ENCODE data around the gene CACNB3. TPM values are rescaled to one million over a fixed set of nuclear protein-coding genes. Genes with fewer than 3 reads are reported as not detected.
A peak's percentile ranks its signal among the peaks of the same experiment; 100 is the strongest.
"Not testable (repeated sequence)": the region's sequence is repeated elsewhere in the genome, so short reads cannot be mapped to it uniquely, and the experiment has no call there.

Gene CACNB3
- total RNA-seq, 1 donor from 2014 or later = 41.6 TPM

GRCh38 chr12:48851883-48852733 is 33.8 kb downstream of the CACNB3 start, which contains the start of gene DDX23:
Gene DDX23, minus strand, starts transcription at chr12:48852163. Its CDS starts 6,381 bp downstream, at chr12:48845782.
- peak; percentile 90 to 95 for DNase-seq (ENCODE audit: low spot score in 2 of 2)
- FAIRE-seq = no peak

- DNase-seq (ENCODE audit: low spot score in 2 of 2) = peak; percentile 71 to 74
- FAIRE-seq = no peak
These were observed 34.7 kb downstream of the CACNB3 start for GRCh38 chr12:48852734-48853688.

GRCh38 chr12:48854488-48854887 is 36.2 kb downstream of the CACNB3 start:
- DNase-seq (ENCODE audit: low spot score in 2 of 2) (no peak), FAIRE-seq (no peak)

- not testable (repeated sequence) for FAIRE-seq; DNase-seq (ENCODE audit: low spot score in 2 of 2)
These were observed 36.6 kb downstream of the CACNB3 start for GRCh38 chr12:48854932-48855331.

GRCh38 chr12:48856379-48856778 is 38.1 kb downstream of the CACNB3 start:
- no peak for DNase-seq (ENCODE audit: low spot score in 2 of 2)
- no peak for FAIRE-seq

- FAIRE-seq (no peak), DNase-seq (ENCODE audit: low spot score in 2 of 2) (no peak)
These were observed 39.1 kb downstream of the CACNB3 start for GRCh38 chr12:48857278-48857994.

GRCh38 chr12:48858043-48858442 is 39.7 kb downstream of the CACNB3 start:
- FAIRE-seq = no peak
- DNase-seq (ENCODE audit: low spot score in 2 of 2) = no peak

GRCh38 chr12:48859607-48860006 is 41.3 kb downstream of the CACNB3 start:
- no peak for FAIRE-seq
- no peak for DNase-seq (ENCODE audit: low spot score in 2 of 2)

GRCh38 chr12:48860236-48860635 is 41.9 kb downstream of the CACNB3 start:
- not testable (repeated sequence) for FAIRE-seq; DNase-seq (ENCODE audit: low spot score in 2 of 2)

GRCh38 chr12:48861111-48861510 is 42.8 kb downstream of the CACNB3 start:
- no peak for DNase-seq (ENCODE audit: low spot score in 2 of 2)
- no peak for FAIRE-seq

- FAIRE-seq (no peak), DNase-seq (ENCODE audit: low spot score in 2 of 2) (no peak)
These were observed 44.5 kb downstream of the CACNB3 start for GRCh38 chr12:48862760-48863159.

GRCh38 chr12:48863291-48863690 is 45.0 kb downstream of the CACNB3 start:
- DNase-seq (ENCODE audit: low spot score in 2 of 2) (no peak), FAIRE-seq (no peak)

GRCh38 chr12:48865281-48866051 is 47.2 kb downstream of the CACNB3 start, which contains the start of gene RND1:
Gene RND1, minus strand, starts transcription at chr12:48865870. Its CDS starts 103 bp downstream, at chr12:48865767.
- peak; percentile 81 for FAIRE-seq
- DNase-seq (ENCODE audit: low spot score in 2 of 2) = peak; percentile 74 to 88

- DNase-seq (ENCODE audit: low spot score in 2 of 2) (no peak), FAIRE-seq (no peak)
These were observed 47.9 kb downstream of the CACNB3 start for GRCh38 chr12:48866052-48866711.

- FAIRE-seq = no peak
These were observed 50.2 kb downstream of the CACNB3 start for GRCh38 chr12:48868451-48868850.

GRCh38 chr12:48869191-48869590 is 50.9 kb downstream of the CACNB3 start:
- FAIRE-seq (no peak), DNase-seq (ENCODE audit: low spot score in 2 of 2) (no peak)

More at GRCh38 chr12:48868451-48868850, 50.2 kb downstream of the CACNB3 start:
- no peak for DNase-seq (ENCODE audit: low spot score in 2 of 2)

GRCh38 chr12:48873096-48873495 is 54.8 kb downstream of the CACNB3 start:
- no peak for FAIRE-seq

GRCh38 chr12:48873534-48873933 is 55.2 kb downstream of the CACNB3 start:
- not testable (repeated sequence) for FAIRE-seq; DNase-seq (ENCODE audit: low spot score in 2 of 2)

More at GRCh38 chr12:48873096-48873495, 54.8 kb downstream of the CACNB3 start:
- no peak for DNase-seq (ENCODE audit: low spot score in 2 of 2)
